Measurements from ENCODE around the gene ZNF22. TPM values are rescaled to one million over a fixed set of nuclear protein-coding genes. Genes with fewer than 3 reads are reported as not detected.

Gene ZNF22
- total and polyA plus RNA-seq, 2 of the 4 experiments (the other 2 are of a cell fraction): 10.6 to 12.4 TPM

GRCh38 chr10:45035673-45036072, 35.0 kb downstream of the ZNF22 start:
- no peak overlapping the region for H3K23ac ChIP-seq (ENCODE audit: low read depth, low read length)
- no peak overlapping the region for H2BK120ac ChIP-seq (ENCODE audit: low read depth, low read length)
- CTCF ChIA-PET: interaction anchor here (0.6 to 0.9 kb wide), 2 partner anchors 13 to 34 kb away, joined by 3 read pairs; no protein-coding TSS in a partner anchor
- H3K14ac ChIP-seq (replicated peaks; ENCODE audit: low read depth, low read length): no peak overlapping the region
- TF ChIP-seq USF2 (IDR thresholded peaks at IDR 0.05; ENCODE audit: low read depth, low read length): no peak
- no peak for TF ChIP-seq SMC3 (IDR thresholded peaks at IDR 0.05; ENCODE audit: low read depth, low read length)
- no peak for TF ChIP-seq RFX5 (IDR thresholded peaks at IDR 0.05; ENCODE audit: low read depth, low read length)
- TF ChIP-seq MAZ (IDR thresholded peaks at IDR 0.05; ENCODE audit: borderline replicate concordance, low read depth, low read length): no peak
- TF ChIP-seq MXI1 (IDR thresholded peaks at IDR 0.05; ENCODE audit: borderline replicate concordance, low read depth, low read length): no peak
- TF ChIP-seq CEBPB (IDR thresholded peaks at IDR 0.05; ENCODE audit: low read depth, low read length): no peak
- TF ChIP-seq NFE2L2 (IDR thresholded peaks at IDR 0.05; ENCODE audit: low read depth, low read length): no peak
- TF ChIP-seq ELK1 (IDR thresholded peaks at IDR 0.05; ENCODE audit: borderline replicate concordance, low read depth, low read length): no peak
- ATAC-seq (ENCODE audit: low read depth): no peak
- no peaks in the 10 kb centered on the region for H3K36me3 ChIP-seq (ENCODE audit: control insufficient read depth, insufficient read depth, low read length)
- no peaks in the 10 kb centered on the region for H4K20me1 ChIP-seq (ENCODE audit: insufficient read depth, low read length)
- H4K8ac ChIP-seq (ENCODE audit: low read depth in 2 of 2, low read length in 2 of 2): no peak overlapping the region
- no peak overlapping the region for H3K4ac ChIP-seq (ENCODE audit: low read depth, low read length)
- H4K5ac ChIP-seq (ENCODE audit: low read depth, low read length): no peak overlapping the region
- no peaks in the 10 kb centered on the region for H3K79me1 ChIP-seq (ENCODE audit: low read depth in 1 of 2, low read length in 2 of 2)
- H3K18ac ChIP-seq (ENCODE audit: low read depth, low read length): no peak overlapping the region
- dilution Hi-C loops (cut with HindIII; ENCODE audit: low sequenced_read_pairs, unreplicated experiment): no loop called here
- no peak overlapping the region for H2AFZ ChIP-seq (replicated peaks; ENCODE audit: low read length, poor library complexity)
- no peak overlapping the region for H3K56ac ChIP-seq (ENCODE audit: extremely low read depth, insufficient read depth, low read length)
- no peak overlapping the region for H2BK5ac ChIP-seq (ENCODE audit: low read depth, low read length, poor library complexity, severe bottlenecking)
- no peak overlapping the region for H2AK5ac ChIP-seq (ENCODE audit: low read depth, low read length)
- no peak overlapping the region for H3K9ac ChIP-seq (ENCODE audit: low read depth, low read length)
- no peak overlapping the region for H3K27ac ChIP-seq (ENCODE audit: insufficient read depth, low read length)
- H3K27me3 ChIP-seq (ENCODE audit: control insufficient read depth, insufficient read depth, low read length): peaks cover 2% of the 10 kb centered on the region; the same call in 1 of the 2 replicates
- H3K4me3 ChIP-seq (ENCODE audit: insufficient read depth, low read depth, low read length): no peak overlapping the region
- no peak for DNase-seq
- H3K4me2 ChIP-seq (ENCODE audit: low read depth, low read length): no peak overlapping the region
- in situ Hi-C loops (cut with MboI; ENCODE audit: low sequenced_read_pairs): no loop called here
- H4K91ac ChIP-seq (ENCODE audit: insufficient read depth, low read depth, low read length): no peak overlapping the region
- BruUV-seq (replicated peaks): no TSS peak
- POLR2A ChIA-PET (ENCODE audit: unreplicated experiment): no interaction called here
- no peak overlapping the region for H2BK20ac ChIP-seq (ENCODE audit: low read depth, low read length)
- H3K9me1 ChIP-seq (ENCODE audit: insufficient read depth, low read length): no peaks in the 10 kb centered on the region
- H3K4me1 ChIP-seq (ENCODE audit: control insufficient read depth, insufficient read depth, low read length): no peaks in the 10 kb centered on the region
- no peaks in the 10 kb centered on the region for H3K9me3 ChIP-seq (ENCODE audit: control insufficient read depth, insufficient read depth, low read length)
- intact Hi-C loops (cut with micrococcal nuclease): no loop called here
- H2AK9ac ChIP-seq (replicated peaks; ENCODE audit: low read depth, low read length, poor library complexity): no peak overlapping the region
- H2BK15ac ChIP-seq (ENCODE audit: low read depth, low read length): no peak overlapping the region

Data from IMR-90 (cell line).